C1 segment of cervical spinal cord (tissue), 14 donors: Measurements from ENCODE around the gene ATP11A.
"Not testable (repeated sequence)": the region's sequence is repeated elsewhere in the genome, so short reads cannot be mapped to it uniquely, and the experiment has no call there.

Source experiments
- DNase-seq, 14 donors: peaks; one replicate each; lab custom pipeline; 2025; lab: John Stamatoyannopoulos, UW

Gene ATP11A

GRCh38 chr13:112852808-112853207, 163.0 kb downstream of the ATP11A start:
- DNase-seq = no peak

- no peak for DNase-seq
Observed at GRCh38 chr13:112854321-112854720, 164.5 kb downstream of the ATP11A start.

GRCh38 chr13:112855859-112856258, 166.0 kb downstream of the ATP11A start:
- no peak for DNase-seq

- DNase-seq = no peak
Observed at GRCh38 chr13:112857914-112858490, 168.2 kb downstream of the ATP11A start.

GRCh38 chr13:112859128-112859816, 169.4 kb downstream of the ATP11A start:
- DNase-seq = no peak

GRCh38 chr13:112859817-112860190, 170.0 kb downstream of the ATP11A start:
- DNase-seq = peak in 2 of 14 donors; percentile 10 to 22

- DNase-seq = no peak
Observed at GRCh38 chr13:112861876-112862615, 172.2 kb downstream of the ATP11A start.

- not testable (repeated sequence) for DNase-seq
Observed at GRCh38 chr13:112863356-112863755, 173.5 kb downstream of the ATP11A start.

- DNase-seq = not testable (repeated sequence)
Observed at GRCh38 chr13:112865478-112865877, 175.6 kb downstream of the ATP11A start.

GRCh38 chr13:112867301-112867711, 177.5 kb downstream of the ATP11A start:
- DNase-seq = no peak

- no peak for DNase-seq
Observed at GRCh38 chr13:112868308-112868707, 178.5 kb downstream of the ATP11A start.

- no peak for DNase-seq
Observed at GRCh38 chr13:112869202-112870050, 179.6 kb downstream of the ATP11A start.

- DNase-seq = no peak
Observed at GRCh38 chr13:112870051-112870331, 180.2 kb downstream of the ATP11A start.

GRCh38 chr13:112870737-112871287, 181.0 kb downstream of the ATP11A start:
- DNase-seq = no peak

GRCh38 chr13:112871742-112872141, 181.9 kb downstream of the ATP11A start:
- no peak for DNase-seq

- not testable (repeated sequence) for DNase-seq
Observed at GRCh38 chr13:112872657-112873631, 183.1 kb downstream of the ATP11A start.

- peak in 10 of 14 donors; percentile 25 to 67 (median 43) for DNase-seq
Observed at GRCh38 chr13:112873851-112874750, 184.3 kb downstream of the ATP11A start.

GRCh38 chr13:112874751-112875300, 185.0 kb downstream of the ATP11A start:
- DNase-seq = no peak

- no peak for DNase-seq
Observed at GRCh38 chr13:112875627-112876026, 185.8 kb downstream of the ATP11A start.
